Measurements from ENCODE around the gene WDSUB1.

- TF ChIP-seq CTCF (conservative IDR thresholded peaks at IDR 0.05; ENCODE audit: low read length) (no peak), EZH2phosphoT487 (IDR thresholded peaks at IDR 0.05; ENCODE audit: borderline replicate concordance, low read depth, low read length) (no peak)
These were observed 58.4 kb downstream of the WDSUB1 start for GRCh38 chr2:159228081-159228581.
